Prostate gland (tissue), 2 donors: ENCODE results near the gene CLBA1.

Experiments used
- POLR2A ChIP-seq: fragments of 450-650 bp; IDR thresholded peaks from one replicate; pipeline ENCODE4 v1.6.1; 2016; ENCODE audit warnings: antibody characterized with exemption, mild to moderate bottlenecking
- POLR2AphosphoS5 ChIP-seq: sonication (generic); formaldehyde crosslinking; IDR thresholded peaks from one replicate; pipeline ENCODE4 v1.6.1; 2017; ENCODE audit warnings: antibody characterized with exemption
- TF ChIP-seq, protein P1 (sequence below), 4 experiments: fragments of 200-600 bp in 2 of 4; fragments of 450-650 bp in 2 of 4; sonication (generic) in 2 of 4; IDR thresholded peaks; 1 replicate in 3 of 4; 2 replicates in 1 of 4; pipeline ENCODE4 v1.5.1; 2016 to 2019; ENCODE audit warnings: antibody characterized with exemption in 4 of 4, mild to moderate bottlenecking in 2 of 4, moderate library complexity in 2 of 4

DNA sequence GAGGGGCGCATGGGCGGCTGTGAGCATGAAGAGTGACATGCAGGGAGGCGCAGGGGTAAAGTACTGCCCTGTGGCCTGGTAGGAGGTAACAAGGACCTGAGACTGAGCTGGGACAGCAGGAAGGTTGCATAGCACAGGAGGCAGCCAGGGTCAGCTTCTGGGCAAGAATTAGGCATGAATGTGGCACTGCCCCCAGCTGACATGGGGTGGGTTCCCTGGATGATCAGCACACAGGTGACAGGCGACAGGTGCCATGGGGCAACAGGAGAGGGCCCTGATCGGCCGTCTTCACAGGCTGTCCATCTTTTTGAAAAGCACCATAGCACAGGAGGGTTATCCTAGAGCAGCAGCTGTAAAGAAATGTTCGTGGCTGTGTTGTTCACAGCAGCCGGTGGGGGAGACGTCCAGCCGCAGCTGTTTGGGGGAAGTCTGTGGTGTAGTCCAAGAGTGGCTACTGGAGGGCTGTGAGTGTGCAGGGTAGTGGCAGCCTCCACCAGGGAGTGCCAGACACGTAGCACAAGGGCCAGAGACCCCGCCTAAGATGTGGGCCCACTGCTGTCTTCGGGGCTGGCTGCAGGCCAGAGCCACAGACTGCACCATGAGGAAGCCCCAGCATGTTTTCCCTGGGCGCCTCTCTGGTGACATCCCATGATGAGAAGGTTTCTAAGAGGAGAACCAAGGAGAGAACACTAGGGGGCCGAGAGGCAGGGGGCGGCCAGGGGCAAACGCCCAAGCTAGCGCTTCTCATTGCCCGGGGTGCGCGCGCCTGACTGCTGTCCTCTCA lies 8.4 kb downstream of the CLBA1 start:
- TF ChIP-seq POLR2A (no peak), POLR2AphosphoS5 (no peak)
- TF ChIP-seq, protein P1, sequence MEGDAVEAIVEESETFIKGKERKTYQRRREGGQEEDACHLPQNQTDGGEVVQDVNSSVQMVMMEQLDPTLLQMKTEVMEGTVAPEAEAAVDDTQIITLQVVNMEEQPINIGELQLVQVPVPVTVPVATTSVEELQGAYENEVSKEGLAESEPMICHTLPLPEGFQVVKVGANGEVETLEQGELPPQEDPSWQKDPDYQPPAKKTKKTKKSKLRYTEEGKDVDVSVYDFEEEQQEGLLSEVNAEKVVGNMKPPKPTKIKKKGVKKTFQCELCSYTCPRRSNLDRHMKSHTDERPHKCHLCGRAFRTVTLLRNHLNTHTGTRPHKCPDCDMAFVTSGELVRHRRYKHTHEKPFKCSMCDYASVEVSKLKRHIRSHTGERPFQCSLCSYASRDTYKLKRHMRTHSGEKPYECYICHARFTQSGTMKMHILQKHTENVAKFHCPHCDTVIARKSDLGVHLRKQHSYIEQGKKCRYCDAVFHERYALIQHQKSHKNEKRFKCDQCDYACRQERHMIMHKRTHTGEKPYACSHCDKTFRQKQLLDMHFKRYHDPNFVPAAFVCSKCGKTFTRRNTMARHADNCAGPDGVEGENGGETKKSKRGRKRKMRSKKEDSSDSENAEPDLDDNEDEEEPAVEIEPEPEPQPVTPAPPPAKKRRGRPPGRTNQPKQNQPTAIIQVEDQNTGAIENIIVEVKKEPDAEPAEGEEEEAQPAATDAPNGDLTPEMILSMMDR (IDR thresholded peaks at IDR 0.05) = no peak
